NK-92 treated with Interleukin-12 subunit alpha and Interleukin-12 subunit beta, amount 100 ng/mL, for 24 hours (cell line): Measurements from ENCODE around the gene ACTL8.

Source experiments
- DNase-seq: peaks from one replicate; lab custom pipeline; 2025; lab: John Stamatoyannopoulos, UW

Gene ACTL8

DNA sequence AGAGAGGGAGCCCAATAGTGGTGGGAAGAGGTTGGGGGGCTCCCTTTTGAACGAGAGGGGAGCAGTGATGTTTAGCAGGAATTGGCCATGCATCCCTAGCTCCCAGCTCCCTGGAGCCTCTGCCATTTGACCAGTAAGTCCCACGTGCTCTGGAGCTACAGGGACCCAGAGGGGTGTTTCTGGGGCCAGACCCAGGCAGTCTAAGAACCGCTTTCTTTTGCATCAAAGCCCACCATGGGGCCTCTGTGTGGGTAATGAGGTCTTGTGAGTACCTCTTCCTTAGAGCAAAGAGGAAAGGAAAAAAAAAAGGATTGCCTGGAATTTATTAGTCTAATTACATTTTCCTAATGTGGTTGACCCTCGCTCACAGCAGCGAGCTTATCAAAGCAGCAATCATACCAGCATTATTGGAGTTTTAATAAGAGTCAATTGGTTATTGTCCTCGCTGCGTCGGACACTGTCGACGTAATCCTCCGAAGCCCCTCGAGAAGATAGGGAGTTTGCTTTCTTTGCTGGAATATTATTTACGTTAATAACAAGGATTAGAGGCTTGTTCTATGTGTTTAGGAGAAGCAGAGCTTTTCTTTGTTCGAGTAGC is 17.6 kb downstream of the ACTL8 start:
- DNase-seq, result no peak

DNA sequence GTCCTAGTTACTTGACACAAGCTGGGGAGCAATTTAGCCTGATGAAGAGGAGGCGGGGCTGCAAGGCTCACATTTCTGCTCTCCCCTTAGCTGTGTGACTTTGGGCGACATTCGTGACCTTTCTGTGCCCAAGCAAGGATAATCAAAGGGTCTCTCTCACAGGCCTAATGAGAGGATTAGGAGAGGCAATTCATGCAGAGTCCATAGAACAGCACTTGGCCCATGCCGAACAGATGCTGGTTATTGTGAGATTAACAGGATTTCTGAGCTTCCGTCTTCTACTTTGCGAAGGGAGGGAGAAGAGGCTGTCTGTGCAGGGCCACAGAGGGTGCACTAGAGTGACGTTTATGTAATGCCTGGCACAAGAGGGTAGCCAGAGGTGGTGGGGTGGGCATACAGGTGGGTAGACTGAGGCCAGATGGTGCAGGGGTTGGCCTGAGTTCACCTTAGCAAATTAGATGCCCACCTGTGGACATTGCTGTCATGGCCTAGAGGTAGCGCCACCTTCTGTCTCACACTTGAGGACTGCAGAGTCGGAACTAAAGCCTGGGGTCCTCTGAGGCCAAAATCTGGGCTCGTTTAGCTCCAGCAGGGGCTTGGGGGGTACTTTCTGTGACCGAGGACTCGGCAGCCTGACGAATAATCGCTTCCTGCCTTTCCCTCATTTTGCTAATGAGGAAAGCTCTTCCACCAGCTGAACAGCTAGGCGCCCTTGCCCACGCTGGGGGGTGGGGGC is 18.6 kb downstream of the ACTL8 start:
- no peak for DNase-seq

DNA sequence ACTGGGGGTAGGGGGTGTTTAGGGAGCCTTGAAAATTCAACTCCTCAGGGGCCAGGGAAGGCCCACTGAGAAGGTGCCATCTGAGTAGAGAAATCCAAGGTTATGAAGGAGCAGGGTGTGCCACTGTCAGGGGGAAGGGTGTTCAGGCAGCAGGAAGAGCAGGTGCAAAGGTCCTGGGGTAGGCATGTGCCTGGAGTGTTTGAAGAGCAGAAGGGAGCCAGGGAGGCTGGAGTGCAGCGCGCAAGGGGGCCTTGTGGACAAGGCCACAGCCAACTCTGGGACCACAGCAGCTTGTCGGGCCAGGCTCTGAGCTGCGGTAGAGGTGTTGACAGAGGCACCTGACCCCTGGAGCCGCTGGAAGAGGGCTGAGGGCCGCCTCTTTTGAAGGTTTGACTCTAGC is 19.3 kb downstream of the ACTL8 start:
- no peak for DNase-seq

DNA sequence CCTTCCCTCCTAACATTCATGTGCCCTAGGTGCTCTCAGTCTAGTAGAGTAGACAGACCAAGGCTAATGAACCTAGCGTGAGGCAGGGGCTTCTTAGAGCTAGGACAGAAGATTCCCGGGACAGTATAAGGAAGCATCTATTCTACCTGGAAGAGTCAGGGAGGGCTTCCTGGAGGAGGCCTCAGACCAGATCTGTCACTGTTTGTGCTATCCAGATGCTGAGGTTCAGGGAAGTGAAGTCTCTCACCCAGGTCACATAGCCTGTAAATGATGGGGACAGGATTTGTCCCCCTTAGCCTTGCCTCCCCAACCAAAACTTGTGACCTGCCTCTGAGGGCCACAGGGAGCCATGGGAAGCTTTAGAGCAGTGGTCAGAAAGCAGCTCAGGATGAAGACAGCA is 20.7 kb downstream of the ACTL8 start:
- DNase-seq, result no peak

DNA sequence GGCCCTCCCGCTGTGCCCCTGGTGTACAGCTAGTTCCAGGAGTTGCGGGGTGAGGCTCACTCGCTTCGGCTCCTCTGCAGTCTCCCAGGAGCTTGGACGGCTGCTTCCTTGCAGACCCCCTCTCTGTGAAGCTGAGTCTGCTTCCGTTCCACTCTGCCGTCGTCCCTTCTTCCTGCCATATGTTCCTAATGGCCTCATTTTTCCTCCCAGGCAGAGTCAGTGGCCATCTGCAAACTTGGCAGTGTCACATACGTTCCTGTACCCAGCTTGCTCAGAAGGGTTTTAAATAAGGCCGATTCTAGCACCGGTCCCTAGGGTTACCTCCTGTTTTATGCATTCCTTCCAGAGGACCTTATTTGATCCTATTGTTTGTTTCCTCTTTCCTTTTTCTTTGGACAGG is 21.3 kb downstream of the ACTL8 start:
- DNase-seq, result no peak

DNA sequence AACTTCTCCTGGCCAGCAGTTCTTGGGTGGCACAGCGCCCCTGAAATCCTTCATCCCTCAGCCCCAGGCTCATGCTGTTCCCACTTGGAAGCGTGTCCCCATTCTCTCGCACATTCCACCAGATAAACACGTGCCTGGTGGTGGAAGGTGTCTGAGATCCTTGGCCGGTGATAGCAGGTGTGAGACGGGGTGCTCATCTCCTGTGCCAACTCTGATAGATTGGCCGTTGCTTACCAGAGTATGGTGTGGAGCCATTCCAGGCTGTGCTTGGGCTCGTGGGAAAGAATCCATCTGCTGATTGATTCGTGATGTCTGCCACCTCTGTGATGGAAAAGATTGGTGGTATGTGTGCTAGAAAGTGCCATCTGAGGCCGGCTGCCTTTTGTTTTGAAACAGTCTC is 22.2 kb downstream of the ACTL8 start:
- DNase-seq, result no peak

DNA sequence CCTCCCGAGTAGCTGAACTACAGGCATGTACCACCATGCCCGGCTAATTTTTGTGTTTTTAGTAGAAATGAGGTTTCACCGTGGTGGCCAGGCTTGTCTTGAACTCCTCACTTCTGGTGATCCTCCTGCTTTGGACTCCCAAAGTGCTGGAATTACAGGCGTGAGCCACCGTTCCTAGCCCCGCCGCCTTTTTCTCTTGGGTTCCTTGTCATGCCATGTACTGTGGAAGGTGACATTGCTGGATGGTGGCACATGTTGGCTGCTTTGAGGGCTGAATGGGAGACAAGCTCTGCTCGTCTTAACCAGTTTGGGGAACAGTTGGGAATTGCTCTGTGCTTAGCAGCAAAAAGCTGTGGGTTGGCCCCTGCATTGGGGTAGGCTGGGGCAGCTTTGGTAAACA is 22.7 kb downstream of the ACTL8 start:
- DNase-seq, result no peak

DNA sequence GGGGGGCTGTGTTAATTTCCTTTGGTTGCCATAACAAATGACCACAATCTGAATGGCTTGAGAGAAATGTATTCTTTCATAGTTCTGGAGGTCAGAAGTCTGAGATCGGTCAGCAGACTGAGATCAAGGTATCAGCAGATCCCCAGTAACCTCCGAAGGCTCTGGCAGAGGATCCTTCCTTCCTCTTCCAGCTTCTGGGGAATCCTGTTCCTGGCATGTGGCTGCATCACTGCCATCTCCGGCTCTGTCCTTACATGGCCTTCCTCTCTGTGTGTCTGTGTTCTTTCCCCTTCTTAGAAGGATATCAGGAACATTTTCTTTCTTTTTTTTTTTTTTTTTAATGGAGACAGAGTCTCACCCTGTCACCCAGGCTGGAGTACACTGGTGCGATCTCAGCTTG is 25.8 kb downstream of the ACTL8 start:
- no peak for DNase-seq

DNA sequence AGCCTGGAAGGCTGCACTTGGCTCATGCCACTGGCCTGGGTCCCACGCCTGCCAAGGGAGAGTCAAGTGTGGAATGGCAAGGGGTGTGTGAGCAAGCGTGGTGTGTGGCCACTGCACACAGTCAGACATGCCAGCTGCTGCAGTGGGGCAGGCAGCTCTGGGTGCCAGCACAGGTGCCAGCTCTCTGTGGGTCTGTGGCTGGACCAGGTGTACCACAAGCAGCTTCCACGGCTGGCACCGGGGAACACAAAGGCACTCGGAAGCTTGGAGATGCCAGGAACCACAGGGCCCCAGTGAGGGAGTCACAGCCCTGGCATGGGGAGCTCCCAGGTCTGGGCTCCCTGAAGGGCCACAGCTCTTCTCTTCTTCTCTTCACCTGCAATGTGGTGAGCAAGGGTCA is 34.8 kb downstream of the ACTL8 start:
- no peak for DNase-seq

DNA sequence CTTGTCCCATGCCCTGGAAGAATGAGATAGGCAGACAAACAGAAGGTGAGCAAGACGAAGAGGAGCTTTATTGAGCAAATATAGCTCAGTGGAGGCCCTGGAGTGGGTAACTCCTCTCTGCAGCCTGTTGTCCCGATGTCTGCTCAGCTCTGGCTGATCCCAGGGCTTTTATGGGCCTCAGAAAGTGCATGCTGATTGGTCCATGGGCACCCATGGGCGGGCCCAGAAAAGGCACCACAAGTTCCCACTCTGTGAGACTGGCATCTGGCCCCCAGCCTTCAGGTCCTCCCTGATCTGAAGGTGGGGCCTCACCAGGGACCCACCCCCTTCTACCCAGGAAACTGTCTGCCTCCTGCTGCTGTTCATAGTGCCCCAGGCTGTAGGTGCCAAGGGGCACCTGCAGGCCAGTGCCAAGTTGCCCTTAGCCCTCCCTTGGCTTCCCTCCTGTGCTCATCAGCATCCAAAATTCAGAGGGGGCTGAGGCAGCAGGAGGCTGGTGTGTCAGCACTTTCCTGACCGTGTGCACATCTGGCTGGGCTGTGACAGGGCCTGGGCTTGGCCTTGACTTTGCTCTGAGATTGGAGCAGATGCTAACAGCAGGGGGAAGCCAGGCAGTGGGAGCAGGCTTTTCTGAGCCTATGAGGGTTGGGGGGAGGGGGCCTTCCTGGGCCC is 35.4 kb downstream of the ACTL8 start:
- DNase-seq, result no peak

DNA sequence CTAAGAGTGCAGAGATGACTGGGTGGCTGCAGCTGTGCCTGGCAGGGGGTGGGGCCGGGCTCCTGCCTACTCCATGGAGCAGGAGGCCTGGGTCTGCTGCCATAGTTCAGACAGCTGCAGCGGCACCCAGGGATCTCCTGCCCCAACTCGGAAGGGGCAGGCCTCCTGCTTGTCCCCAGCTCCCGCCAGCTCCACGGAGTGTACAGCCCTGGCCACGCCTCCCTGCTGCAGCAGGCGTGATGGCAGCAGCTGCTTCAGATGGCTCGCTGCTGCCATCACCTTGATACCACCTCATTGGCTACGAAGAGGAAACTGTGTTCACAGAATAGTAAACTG is 35.9 kb downstream of the ACTL8 start:
- DNase-seq, result no peak

DNA sequence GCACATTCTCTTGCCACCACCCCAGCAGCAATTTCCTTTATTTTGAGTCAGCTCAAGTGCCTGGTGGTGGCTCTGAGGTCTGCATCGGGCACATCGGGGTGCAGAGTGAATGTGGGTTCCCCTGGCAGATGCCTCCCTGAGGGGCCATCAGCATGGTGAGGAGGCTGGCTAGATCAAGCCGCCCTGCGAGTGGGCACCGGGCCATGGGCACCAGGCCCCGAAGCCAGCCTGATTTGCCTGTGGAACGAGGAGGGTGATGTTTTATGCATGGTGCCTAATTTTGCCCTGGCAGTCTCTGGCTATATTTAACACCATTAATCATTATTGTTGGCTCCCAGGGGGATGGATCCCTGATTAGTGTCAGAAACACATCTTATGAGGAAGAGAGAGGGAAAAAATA is 36.3 kb downstream of the ACTL8 start:
- no peak for DNase-seq

DNA sequence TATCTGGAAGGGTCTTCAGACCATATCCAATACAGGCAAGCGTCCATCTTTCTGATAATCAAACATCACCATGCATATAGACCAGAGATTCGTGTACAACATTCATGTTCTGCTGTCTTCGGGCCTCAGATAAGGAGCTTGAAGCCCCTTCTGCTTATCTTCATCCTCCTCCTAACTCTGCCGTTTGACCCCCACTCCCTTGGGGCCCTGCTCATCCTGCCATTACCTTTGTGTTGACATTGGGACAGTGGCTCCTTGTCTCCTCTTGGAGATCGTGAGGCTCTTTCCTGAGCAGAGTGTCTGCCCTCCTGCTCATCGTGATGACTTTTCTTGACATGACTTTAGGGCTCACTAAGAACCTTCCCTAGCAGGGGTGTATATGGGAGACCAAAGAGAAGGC is 37.3 kb downstream of the ACTL8 start:
- DNase-seq, result no peak

DNA sequence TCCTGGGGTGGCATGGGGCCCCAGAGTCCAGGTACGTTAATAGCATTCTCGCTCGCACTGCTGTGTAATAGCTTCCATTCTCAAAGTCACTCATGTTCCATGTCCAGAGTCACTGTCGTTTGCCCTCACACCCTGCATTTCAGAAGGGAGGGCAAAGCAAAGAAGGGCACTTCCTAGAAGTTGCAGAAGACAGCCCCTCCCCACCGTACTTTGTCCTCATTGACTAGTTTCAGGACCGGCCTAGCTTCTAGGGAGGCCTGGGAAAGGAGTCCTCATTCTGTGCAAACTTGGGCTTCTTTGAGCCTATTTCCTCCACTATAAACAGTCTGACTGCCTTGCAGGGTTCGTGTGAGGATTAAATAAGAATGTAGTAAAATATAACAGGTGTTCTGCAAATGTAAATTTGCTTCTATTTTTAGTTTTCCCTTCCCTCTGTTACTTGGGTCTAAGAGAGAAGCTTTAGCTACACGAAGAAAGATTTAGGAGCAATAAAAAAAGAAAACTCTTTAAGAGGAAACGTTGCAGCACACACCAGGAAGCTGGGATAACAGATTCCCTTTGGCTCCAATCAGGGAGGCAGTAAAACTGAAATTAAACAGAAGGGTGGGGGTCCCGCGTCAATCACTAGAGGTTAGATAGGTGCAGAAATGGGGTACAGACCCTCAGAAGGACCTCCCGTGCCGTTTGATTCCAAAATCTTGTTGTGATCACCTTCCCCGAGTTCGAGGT is 40.1 kb downstream of the ACTL8 start:
- no peak for DNase-seq

DNA sequence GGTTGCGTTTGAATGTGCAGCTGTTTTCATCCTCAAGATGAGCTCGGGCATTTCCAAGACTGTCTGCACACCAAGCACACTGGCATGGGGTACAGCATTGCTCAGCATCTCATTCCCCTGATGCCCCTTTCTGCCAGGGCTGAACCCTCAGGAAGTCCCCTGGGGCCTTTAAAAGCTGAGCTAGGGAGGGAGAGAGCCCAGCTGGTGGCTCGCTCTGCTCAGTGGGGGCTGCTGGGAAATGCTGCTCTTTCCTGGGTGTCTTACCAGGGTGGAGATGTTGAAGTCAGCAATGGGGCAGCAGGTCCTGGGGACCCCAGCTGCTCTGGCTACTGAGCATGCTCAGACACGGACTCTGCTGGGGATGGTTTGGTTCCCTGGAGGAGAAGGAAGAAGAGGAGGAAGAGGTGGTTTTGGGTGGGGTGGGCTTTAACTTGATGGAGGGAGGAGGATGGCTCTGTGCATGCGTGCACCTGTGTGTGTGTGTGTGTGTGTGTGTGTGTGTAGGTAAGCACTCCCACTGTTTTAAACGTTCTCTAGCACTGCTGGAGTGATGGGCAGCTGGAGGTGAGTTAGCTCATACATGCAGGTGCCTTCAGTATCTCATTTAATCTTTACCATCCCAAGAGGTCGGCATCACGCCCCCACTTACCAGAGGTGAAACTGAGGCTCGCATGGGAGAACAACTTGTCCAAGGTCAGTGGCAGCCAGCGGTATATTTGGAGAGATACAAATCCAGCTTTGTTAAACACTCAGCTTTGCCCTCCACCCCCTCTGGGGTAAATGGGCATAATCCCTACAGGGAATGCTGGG is 40.9 kb downstream of the ACTL8 start:
- no peak for DNase-seq

DNA sequence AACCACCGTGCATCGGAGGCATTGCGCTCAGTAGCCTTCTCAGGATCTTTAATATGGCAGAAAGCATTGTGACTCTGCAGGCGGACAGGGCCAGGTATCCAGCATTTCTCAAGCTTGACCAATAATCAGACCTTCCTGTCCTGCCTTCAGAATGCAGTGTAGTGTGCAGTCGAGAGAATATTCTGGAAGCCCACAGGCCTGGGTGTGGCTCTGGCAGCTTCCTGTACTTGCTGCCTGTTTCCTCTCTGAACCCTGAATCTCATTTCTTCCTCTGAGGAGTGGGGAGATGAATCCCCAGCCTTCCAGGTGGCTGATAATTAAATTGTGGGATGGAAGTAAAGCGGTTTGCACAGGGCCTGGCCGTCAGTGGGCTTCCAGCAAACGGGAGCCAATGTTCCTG is 42.3 kb downstream of the ACTL8 start:
- DNase-seq, result no peak

DNA sequence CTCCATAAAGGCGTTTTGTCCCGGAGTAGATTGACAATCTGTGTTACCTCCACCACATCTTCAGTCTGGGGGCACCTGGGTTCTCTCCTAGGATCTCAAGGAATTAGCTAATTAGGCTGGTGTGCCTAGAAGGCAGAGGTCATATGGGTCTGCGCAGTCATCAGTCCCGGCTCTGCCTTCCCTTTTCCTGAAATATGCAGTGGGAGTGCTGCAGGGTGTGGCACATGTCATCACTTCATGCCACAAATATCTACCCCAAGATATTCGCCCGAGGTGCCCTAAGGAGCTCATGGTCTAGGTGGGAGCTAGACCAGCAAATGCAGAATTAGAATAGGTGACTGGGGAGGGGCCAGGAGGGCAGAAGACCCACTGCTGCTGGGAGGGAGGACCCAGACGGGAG is 42.9 kb downstream of the ACTL8 start:
- DNase-seq, result no peak

DNA sequence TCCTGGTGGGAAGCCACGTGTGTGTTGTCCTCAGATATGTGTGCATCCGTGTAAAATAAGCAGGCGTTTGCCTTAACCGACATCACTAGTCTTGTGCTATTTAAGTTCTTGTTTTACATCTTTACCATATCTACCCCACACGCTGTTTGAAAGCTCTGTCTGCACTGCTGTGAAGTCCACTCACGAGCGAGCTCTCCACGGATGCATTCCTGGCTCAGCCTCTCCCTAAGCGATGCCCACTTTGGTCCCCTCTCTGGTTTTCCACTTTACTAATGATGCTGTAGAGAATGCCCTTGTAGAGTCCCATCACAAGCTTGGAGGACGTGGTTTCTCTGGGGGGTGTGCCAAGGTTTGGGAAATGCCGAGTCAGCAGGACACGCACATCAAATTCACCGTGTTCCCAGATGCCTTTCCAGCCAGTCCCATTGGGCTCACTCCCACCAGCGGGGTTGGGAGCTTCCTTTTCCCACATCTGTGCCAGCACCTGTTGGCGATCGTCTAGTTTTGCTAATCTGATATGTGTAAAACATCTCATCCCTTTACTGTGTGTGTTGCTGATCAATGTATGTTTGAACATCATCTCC is 43.8 kb downstream of the ACTL8 start:
- no peak for DNase-seq

DNA sequence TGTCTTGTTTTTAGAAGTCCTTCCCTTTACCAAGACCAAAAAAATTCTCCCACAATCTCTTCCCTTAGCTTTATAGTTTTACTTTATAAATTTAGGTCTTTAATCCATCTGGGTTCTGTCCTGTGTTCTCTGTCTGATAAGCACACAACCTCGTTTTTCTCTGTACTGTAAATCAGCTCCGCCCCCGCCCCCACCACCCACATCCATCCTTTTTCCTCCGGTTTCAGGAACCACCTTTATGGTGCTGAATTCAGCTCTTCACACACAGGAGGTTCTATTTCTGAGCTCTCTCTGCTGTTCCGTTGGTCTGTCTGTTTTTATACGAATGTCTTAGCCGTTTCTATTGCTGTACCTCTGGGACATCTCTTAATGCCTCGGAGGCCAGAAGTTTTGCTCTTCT is 44.5 kb downstream of the ACTL8 start:
- DNase-seq, result no peak

DNA sequence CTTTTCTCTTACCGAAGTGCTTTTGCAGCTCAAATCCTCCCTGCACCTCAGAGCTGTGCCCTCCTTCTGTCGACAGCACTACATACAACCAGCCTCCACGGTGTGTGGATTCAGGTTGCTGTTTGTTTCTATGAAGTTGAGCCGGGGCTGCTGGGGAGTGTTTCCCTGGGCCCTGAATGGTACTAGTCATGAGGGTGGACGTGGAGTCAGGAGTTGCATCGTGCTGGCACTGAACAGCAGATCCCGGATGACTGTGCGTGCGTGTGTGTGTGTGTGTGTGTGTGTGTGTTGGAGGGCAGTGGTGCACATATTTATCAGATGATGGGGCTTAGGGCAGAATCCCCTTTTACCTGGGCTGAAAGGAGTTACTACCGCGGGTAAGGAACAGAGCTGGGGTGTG is 47.0 kb downstream of the ACTL8 start:
- no peak for DNase-seq

DNA sequence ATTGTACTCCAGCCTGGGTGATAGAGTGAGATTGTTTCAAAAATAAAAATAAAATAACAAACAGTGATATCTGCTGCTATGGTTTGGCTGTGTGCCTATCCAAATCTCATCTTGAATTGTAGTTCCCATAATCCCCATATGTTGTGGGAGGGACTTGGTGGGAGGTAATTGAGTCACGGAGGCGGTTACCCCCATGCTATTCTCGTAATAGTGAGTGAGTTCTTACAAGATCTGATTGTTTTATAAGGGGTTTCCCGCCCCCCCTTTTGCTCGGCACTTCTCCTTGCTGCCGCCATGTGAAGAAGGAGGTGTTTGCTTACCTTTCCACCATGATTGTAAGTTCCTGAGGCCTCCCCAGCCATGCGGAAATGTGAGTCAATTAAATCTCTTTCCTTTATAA is 47.8 kb downstream of the ACTL8 start:
- DNase-seq, result no peak
